ENCODE results near the gene SFT2D3.

GRCh38 chr2:127678991-127679390, 22.3 kb upstream of the SFT2D3 start:
- TF ChIP-seq KDM3A (CRISPR knock-in tag; IDR thresholded peaks at IDR 0.05; ENCODE audit: low read depth), result no peak
- no peak for TF ChIP-seq POLR2A (IDR thresholded peaks at IDR 0.05; ENCODE audit: insufficient read depth in 1 of 2, low read depth in 2 of 2, low read length in 2 of 2)

All from HepG2 (cell line).